Progenitor cell of endocrine pancreas (in vitro differentiated cells): ENCODE measurements around the gene TVP23A. TPM values are rescaled to one million over a fixed set of nuclear protein-coding genes. Genes with fewer than 3 reads are reported as not detected.

Source experiments
- DNase-seq: peaks from one replicate; pipeline ENCODE4 v3.0.0; 2021; ENCODE audit warnings: low spot score; ENCODE audit not compliant: unreplicated experiment
- H3K27ac Mint-ChIP-seq: 2 replicates; pipeline ENCODE4 v1.8.0; 2021; ENCODE audit warnings: mild to moderate bottlenecking, moderate library complexity, mixed read lengths
- H3K27me3 Mint-ChIP-seq: 2 replicates; pipeline ENCODE4 v1.8.0; 2021; ENCODE audit warnings: mixed read lengths
- H3K36me3 Mint-ChIP-seq: 2 replicates; pipeline ENCODE4 v1.8.0; 2022; ENCODE audit warnings: mixed read lengths; ENCODE audit not compliant: insufficient read depth
- H3K4me1 Mint-ChIP-seq: 2 replicates; pipeline ENCODE4 v1.8.0; 2021; ENCODE audit warnings: low read depth, mixed read lengths
- H3K4me3 Mint-ChIP-seq: 2 replicates; pipeline ENCODE4 v1.8.0; 2021; ENCODE audit warnings: low read depth, mild to moderate bottlenecking, moderate library complexity, mixed read lengths
- H3K9me3 Mint-ChIP-seq: 2 replicates; pipeline ENCODE4 v1.8.0; 2021; ENCODE audit warnings: low read depth, mixed read lengths
- total RNA-seq: library from RNA; stranded (reverse); gene quantifications from 2 replicates; pipeline ENCODE4 v1.2.1, GENCODE V29; 2021
- TF ChIP-seq, protein P1 (sequence below): fragments of 200-600 bp; sonication (generic); IDR thresholded peaks from one replicate; pipeline ENCODE4 v1.5.0; 2021; ENCODE audit warnings: antibody characterized with exemption, mild to moderate bottlenecking; ENCODE audit not compliant: unreplicated experiment

TVP23A gene
- total RNA-seq, 1 donor from 2014 or later = 8.5 TPM

DNA sequence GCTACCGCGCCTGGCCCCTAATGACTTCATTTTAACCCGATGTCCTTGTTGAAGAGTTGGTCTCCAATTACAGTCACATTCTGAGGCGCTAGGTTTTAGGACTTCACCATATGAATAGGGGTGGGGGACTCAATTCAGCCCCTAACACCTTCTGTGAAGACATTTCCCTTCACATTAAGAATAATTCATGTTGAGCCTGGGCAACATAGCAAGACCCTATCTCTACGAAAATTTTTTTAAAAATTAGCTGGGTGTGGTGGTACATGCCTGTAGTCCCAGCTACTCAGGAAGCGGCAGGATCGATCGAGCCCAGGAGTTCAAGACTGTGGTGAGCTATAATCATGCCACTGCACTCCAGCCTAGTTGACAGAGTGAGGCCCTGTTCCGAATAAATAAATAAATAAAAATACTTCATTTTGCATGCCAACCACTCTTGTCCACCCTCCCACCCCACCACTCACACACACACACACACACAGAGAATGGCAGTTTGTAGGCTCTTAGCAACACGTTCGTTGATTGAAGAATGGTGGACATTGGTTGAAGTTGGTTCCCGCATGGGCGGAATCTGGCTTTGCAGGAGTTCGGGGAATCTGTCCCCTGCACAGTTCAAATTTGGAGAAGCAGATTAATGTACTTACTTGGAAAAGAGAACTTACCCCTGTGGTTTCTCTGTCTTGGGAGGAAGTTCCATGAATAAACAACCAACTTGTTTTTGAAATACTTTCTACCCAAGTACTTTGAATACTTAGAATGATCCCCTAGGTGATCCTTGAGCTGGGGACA lies 27.8 kb upstream of the TVP23A start:
- Mint-ChIP-seq H3K36me3 (no peaks in the 10 kb centered on the region), H3K4me1 (no peaks in the 10 kb centered on the region), H3K27ac (no peak overlapping the region), H3K4me3 (no peak overlapping the region), H3K9me3 (no peaks in the 10 kb centered on the region), H3K27me3 (peaks cover 23% of the 10 kb centered on the region)
- no peak for DNase-seq
- TF ChIP-seq, protein P1, sequence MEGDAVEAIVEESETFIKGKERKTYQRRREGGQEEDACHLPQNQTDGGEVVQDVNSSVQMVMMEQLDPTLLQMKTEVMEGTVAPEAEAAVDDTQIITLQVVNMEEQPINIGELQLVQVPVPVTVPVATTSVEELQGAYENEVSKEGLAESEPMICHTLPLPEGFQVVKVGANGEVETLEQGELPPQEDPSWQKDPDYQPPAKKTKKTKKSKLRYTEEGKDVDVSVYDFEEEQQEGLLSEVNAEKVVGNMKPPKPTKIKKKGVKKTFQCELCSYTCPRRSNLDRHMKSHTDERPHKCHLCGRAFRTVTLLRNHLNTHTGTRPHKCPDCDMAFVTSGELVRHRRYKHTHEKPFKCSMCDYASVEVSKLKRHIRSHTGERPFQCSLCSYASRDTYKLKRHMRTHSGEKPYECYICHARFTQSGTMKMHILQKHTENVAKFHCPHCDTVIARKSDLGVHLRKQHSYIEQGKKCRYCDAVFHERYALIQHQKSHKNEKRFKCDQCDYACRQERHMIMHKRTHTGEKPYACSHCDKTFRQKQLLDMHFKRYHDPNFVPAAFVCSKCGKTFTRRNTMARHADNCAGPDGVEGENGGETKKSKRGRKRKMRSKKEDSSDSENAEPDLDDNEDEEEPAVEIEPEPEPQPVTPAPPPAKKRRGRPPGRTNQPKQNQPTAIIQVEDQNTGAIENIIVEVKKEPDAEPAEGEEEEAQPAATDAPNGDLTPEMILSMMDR = no peak

DNA sequence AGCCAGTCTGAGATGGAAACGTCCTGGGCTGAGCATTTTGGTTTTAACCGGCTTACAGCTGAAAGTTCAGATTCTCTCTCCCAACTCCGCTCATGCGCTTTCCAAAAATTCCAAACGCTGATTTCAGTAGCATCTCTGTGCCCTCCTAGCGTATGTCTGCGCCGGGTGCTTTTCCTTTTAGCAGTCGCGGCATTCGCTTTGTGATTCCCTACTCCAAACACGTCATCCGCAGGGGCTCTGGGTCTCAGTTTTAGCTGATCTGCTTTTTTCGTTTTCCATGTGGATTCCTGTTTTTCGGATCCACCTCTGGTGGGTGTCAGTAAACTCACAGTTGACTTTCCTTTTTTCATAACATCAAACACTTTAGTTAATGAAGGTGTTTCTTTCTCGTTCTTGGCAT lies 22.1 kb upstream of the TVP23A start:
- Mint-ChIP-seq H3K27me3 (peaks cover 17% of the 10 kb centered on the region), H3K9me3 (no peaks in the 10 kb centered on the region), H3K36me3 (no peaks in the 10 kb centered on the region), H3K27ac (no peak overlapping the region), H3K4me1 (no peaks in the 10 kb centered on the region), H3K4me3 (no peak overlapping the region)
- DNase-seq = no peak
- TF ChIP-seq, protein P1 = no peak

DNA sequence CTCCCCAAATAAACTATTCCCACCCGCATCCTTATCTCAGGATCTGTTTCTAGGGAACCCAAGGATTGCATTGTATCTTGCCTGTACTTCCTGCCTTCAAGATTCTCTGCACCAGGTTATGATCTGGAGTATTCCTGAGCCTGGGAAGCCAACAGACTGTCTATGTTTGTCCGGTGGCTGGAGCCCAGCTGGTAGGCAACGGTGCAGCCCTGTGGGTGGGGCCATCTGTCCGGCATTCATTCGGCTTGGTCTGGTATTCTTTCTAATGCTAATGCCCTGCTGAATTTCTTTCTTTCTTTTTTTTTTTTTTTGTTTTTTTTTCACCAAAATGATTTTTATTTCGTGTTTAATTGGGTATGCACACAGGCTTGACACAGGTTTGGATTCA lies 20.7 kb upstream of the TVP23A start:
- Mint-ChIP-seq H3K27ac (no peak overlapping the region), H3K4me3 (no peak overlapping the region), H3K36me3 (no peaks in the 10 kb centered on the region), H3K9me3 (no peaks in the 10 kb centered on the region), H3K4me1 (no peaks in the 10 kb centered on the region), H3K27me3 (peaks cover 17% of the 10 kb centered on the region)
- TF ChIP-seq, protein P1 = no peak
- no peak for DNase-seq

DNA sequence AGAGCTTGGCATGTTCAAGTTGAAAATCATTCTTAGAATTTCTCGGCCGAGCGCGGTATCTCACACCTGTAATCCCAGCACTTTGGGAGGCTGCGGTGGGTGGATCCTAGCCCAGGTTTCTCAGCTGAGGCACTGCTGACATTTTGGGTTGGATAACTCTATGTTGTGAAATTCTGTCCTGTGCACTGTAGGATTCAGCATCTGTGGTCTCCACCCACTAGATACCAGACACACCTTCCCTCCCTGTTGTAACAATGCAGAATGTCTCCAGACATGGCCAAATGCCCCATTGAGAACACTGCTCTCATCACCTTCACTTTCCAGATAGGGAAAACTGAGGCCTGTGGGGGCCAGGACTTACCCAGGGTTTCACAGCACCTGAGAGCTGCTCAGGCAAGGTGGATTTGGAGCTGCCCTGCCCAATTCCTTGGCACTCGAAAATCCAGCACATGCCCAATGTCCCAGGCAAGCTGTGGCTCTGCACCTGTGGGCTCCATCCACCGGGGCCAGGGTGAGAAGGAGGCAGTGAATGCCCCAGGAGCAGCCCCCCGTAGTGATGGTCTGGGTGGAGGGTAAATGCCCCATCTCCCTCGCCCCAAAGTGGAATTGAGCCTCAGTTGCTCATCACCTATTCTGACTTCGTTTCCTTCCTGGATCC lies 20.2 kb upstream of the TVP23A start:
- Mint-ChIP-seq H3K27ac (no peak overlapping the region), H3K4me3 (no peak overlapping the region), H3K27me3 (peaks cover 19% of the 10 kb centered on the region), H3K4me1 (no peaks in the 10 kb centered on the region), H3K36me3 (no peaks in the 10 kb centered on the region), H3K9me3 (no peaks in the 10 kb centered on the region)
- TF ChIP-seq, protein P1 = no peak
- no peak for DNase-seq

DNA sequence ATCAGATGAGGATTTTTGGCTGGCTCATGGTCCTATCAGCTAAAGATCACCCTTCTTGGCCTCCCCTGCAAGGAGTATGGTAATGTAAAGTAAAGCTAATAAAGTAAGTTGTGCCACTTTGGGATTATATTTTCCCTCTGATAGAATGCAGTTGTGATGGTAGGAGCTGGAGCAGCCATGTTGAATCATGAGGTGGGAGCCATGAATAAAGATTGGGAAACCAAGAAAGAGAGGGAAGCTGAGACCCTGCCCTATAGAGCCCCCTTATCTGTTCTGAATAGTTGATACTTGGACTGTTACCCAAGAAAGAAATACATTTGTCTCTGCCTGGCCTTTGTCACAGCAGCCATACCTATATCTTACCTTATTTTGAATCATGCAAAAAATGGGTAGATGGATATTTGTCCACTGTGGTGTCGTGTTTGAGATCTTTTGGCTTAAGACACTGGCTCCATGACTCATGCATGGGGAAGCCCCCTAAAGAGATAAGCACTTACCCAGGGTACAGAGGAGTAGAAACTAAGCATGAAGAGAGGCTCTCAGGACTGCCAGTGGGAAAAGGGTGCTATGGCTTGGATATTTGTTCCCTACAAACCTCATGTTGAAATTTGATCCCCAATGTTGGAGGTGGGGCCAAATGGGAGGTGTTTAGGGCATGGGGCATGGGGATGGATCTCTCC lies 17.7 kb upstream of the TVP23A start:
- H3K27me3 Mint-ChIP-seq = peaks cover 19% of the 10 kb centered on the region
- no peak overlapping the region for H3K4me3 Mint-ChIP-seq
- no peak overlapping the region for H3K27ac Mint-ChIP-seq
- no peaks in the 10 kb centered on the region for H3K4me1 Mint-ChIP-seq
- TF ChIP-seq, protein P1 = no peak
- no peaks in the 10 kb centered on the region for H3K9me3 Mint-ChIP-seq
- DNase-seq = no peak
- H3K36me3 Mint-ChIP-seq = no peaks in the 10 kb centered on the region
